WERI-Rb-1 (cell line): ENCODE data around the gene IL17RC.

Experiments used
- DNase-seq: peaks from one replicate; pipeline ENCODE4 v3.0.0-alpha.2; 2020
- H3K27ac ChIP-seq: fragments of 250-450 bp; sonication (Bioruptor Pico); 2 replicates; pipeline ENCODE4 v1.5.1; 2020; ENCODE audit warnings: mild to moderate bottlenecking, moderate library complexity
- H3K27me3 ChIP-seq: fragments of 250-450 bp; sonication (Bioruptor Pico); 2 replicates; pipeline ENCODE4 v1.5.1; 2021; ENCODE audit warnings: mild to moderate bottlenecking, low read depth, moderate library complexity; ENCODE audit not compliant: insufficient read depth, severe bottlenecking
- H3K36me3 ChIP-seq: fragments of 250-450 bp; sonication (Bioruptor Pico); 2 replicates; pipeline ENCODE4 v1.5.1; 2020; ENCODE audit warnings: mild to moderate bottlenecking, moderate library complexity
- H3K4me3 ChIP-seq: 2 replicates; pipeline ENCODE4 v1.5.1; 2011; ENCODE audit warnings: low read depth, mild to moderate bottlenecking, control low read depth, low read length
- H3K9me3 ChIP-seq: fragments of 250-450 bp; sonication (Bioruptor Pico); 2 replicates; pipeline ENCODE4 v1.5.1; 2021; ENCODE audit warnings: mild to moderate bottlenecking, moderate library complexity; ENCODE audit not compliant: severe bottlenecking
- CTCF ChIP-seq: IDR thresholded peaks from 2 replicates; pipeline ENCODE4 v1.5.1; 2011; ENCODE audit warnings: low read depth, mild to moderate bottlenecking, control low read depth, inconsistent platforms, low read length

IL17RC gene

GRCh38 chr3:9884555-9885165 is 32.2 kb upstream of the IL17RC start:
- no peak overlapping the region for H3K27ac ChIP-seq
- TF ChIP-seq CTCF = no peak
- H3K9me3 ChIP-seq = no peaks in the 10 kb centered on the region
- DNase-seq = no peak
- H3K36me3 ChIP-seq = no peaks in the 10 kb centered on the region
- no peak overlapping the region for H3K4me3 ChIP-seq
- no peaks in the 10 kb centered on the region for H3K27me3 ChIP-seq

GRCh38 chr3:9886328-9886727 is 30.6 kb upstream of the IL17RC start:
- Histone ChIP-seq H3K27ac (no peak overlapping the region), H3K27me3 (no peaks in the 10 kb centered on the region), H3K9me3 (no peaks in the 10 kb centered on the region), H3K36me3 (no peaks in the 10 kb centered on the region), H3K4me3 (no peak overlapping the region)
- TF ChIP-seq CTCF = no peak
- DNase-seq = no peak

- Histone ChIP-seq H3K27me3 (no peaks in the 10 kb centered on the region), H3K27ac (no peak overlapping the region), H3K36me3 (peaks cover 7% of the 10 kb centered on the region), H3K9me3 (no peaks in the 10 kb centered on the region), H3K4me3 (no peak overlapping the region)
- TF ChIP-seq CTCF = no peak
- no peak for DNase-seq
Measured at GRCh38 chr3:9887480-9887879, 29.4 kb upstream of the IL17RC start.

GRCh38 chr3:9888540-9888939 is 28.4 kb upstream of the IL17RC start:
- H3K27me3 ChIP-seq = no peaks in the 10 kb centered on the region
- no peak overlapping the region for H3K27ac ChIP-seq
- peaks cover 18% of the 10 kb centered on the region for H3K36me3 ChIP-seq
- H3K9me3 ChIP-seq = no peaks in the 10 kb centered on the region
- H3K4me3 ChIP-seq = no peak overlapping the region
- DNase-seq = no peak
- no peak for TF ChIP-seq CTCF

GRCh38 chr3:9889405-9889804 is 27.5 kb upstream of the IL17RC start:
- no peaks in the 10 kb centered on the region for H3K9me3 ChIP-seq
- TF ChIP-seq CTCF = no peak
- no peaks in the 10 kb centered on the region for H3K27me3 ChIP-seq
- H3K4me3 ChIP-seq = no peak overlapping the region
- H3K27ac ChIP-seq = no peak overlapping the region
- H3K36me3 ChIP-seq = peaks cover 24% of the 10 kb centered on the region
- no peak for DNase-seq
